BLaER1 treated with 17β-estradiol and CSF1 and Interleukin-3, amounts not matched to agents 10 nM and 100 nM (cell line): ENCODE measurements around the gene PNN.
"Not testable (repeated sequence)": the region's sequence is repeated elsewhere in the genome, so short reads cannot be mapped to it uniquely, and the experiment has no call there.

Experiments
- H3K27ac ChIP-seq, 11 experiments: shearing (Covaris generic); formaldehyde crosslinking; 2 replicates each; pipeline ENCODE4 v1.8.1; 2022
- H3K27me3 ChIP-seq, 11 experiments: shearing (Covaris generic); formaldehyde crosslinking; 2 replicates each; pipeline ENCODE4 v1.8.1; 2022
- H3K36me3 ChIP-seq, 11 experiments: shearing (Covaris generic); formaldehyde crosslinking; 2 replicates each; pipeline ENCODE4 v1.8.1; 2022
- H3K4me1 ChIP-seq, 10 experiments: shearing (Covaris generic); formaldehyde crosslinking; 2 replicates each; pipeline ENCODE4 v1.8.1; 2022
- H3K4me2 ChIP-seq, 11 experiments: shearing (Covaris generic); formaldehyde crosslinking; 2 replicates each; pipeline ENCODE4 v1.8.1; 2022
- H3K4me3 ChIP-seq, 10 experiments: shearing (Covaris generic); formaldehyde crosslinking; 2 replicates each; pipeline ENCODE4 v1.8.1; 2022
- H3K9ac ChIP-seq, 11 experiments: shearing (Covaris generic); formaldehyde crosslinking; 2 replicates each; pipeline ENCODE4 v1.8.1; 2022
- H3K9me3 ChIP-seq, 11 experiments: shearing (Covaris generic); formaldehyde crosslinking; replicated peaks in 1 of 11; 2 replicates each; pipeline ENCODE4 v1.8.1; 2022
- H4K20me1 ChIP-seq, 11 experiments: shearing (Covaris generic); formaldehyde crosslinking; 2 replicates each; pipeline ENCODE4 v1.8.1; 2022
- Cebpa-rat ChIP-seq, 11 experiments: shearing (Covaris generic); IDR thresholded peaks; 2 replicates each; pipeline ENCODE4 v1.8.1; 2022

Gene PNN

DNA sequence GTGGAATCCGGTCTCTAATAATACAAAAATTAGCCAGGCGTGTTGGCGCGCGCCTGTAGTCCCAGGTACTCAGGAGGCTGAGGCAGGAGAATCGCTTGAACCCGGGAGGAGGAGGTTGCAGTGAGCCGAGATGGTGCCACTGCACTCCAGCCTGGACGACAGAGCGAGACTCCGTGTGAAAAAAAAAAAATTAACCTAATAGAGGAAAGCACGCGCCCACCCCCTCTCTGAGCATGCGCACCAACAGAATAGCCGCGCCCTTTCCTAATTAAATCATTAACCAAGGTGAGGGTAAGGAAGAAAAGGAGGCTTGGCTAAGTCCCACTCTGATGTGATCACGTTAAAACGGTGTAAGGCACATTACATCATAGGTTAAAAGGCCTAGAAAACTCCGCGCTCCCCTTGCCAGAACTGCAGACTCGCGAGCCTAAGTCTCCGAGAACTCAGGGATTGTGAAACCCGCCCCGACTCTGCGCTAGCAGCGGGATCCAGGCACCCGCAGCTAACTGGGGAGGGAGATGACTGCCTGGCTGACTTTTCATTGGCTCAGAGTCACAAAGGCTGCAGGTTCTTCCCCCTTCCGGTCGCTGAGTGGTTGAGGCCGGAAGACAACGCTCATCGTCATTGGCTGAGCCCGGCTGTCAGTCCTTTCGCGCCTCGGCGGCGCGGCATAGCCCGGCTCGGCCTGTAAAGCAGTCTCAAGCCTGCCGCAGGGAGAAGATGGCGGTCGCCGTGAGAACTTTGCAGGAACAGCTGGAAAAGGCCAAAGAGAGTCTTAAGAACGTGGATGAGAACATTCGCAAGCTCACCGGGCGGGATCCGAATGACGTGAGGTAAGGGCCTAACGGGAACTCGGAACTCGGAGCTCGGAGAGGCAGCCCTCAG is at the start of gene PNN:
Gene PNN (plus strand): TSS at position 695 of the 885 bp plus-strand sequence. CDS start 26 bp downstream, at position 721.
- Histone ChIP-seq H3K9me3 (no peaks in the 10 kb centered on the region), H3K27me3 (no peaks in the 10 kb centered on the region), H3K4me3 (peak within 1 kb of the TSS; percentile 75 to 100 (median 90)), H3K27ac (peak within 1 kb of the TSS; percentile 86 to 99 (median 98)), H3K9ac (peak within 1 kb of the TSS; percentile 93 to 100 (median 98)), H4K20me1 (peaks cover 17 to 46% (median 42%) of the 10 kb centered on the region in 11 experiments; a peak in 20 of 22 replicates), H3K4me1 (peaks cover 30 to 58% (median 48%) of the 10 kb centered on the region in 10 experiments), H3K36me3 (peaks cover 36 to 42% (median 38%) of the 10 kb centered on the region in 11 experiments), H3K4me2 (peak within 1 kb of the TSS; percentile 78 to 90 (median 85))
- peak in 10 of 11 experiments; percentile 15 to 92 (median 80); a peak in 17 of 22 replicates for TF ChIP-seq Cebpa-rat (IDR thresholded peaks at IDR 0.05)

- H3K9ac ChIP-seq, H3K27ac ChIP-seq, H3K4me3 ChIP-seq, H3K27me3 ChIP-seq, H4K20me1 ChIP-seq: not testable (repeated sequence)
- H3K36me3 ChIP-seq = peaks cover 85 to 98% (median 91%) of the 10 kb centered on the region in 11 experiments
- peak overlapping the region in 6 of 11 experiments; percentile 7 to 35 (median 12); a peak in 7 of 22 replicates for H3K4me2 ChIP-seq
- peaks cover 0 to 10% (median 5%) of the 10 kb centered on the region in 10 experiments; a peak in 6 of 20 replicates for H3K4me1 ChIP-seq
- peak in 5 of 11 experiments; percentile 16 to 61 (median 36); a peak in 3 of 22 replicates for TF ChIP-seq Cebpa-rat (IDR thresholded peaks at IDR 0.05)
- peaks cover 18 to 28% (median 22%) of the 10 kb centered on the region in 11 experiments for H3K9me3 ChIP-seq
Measured at GRCh38 chr14:39137835-39138234, 37.2 kb upstream of the PNN start.

- Histone ChIP-seq H3K27me3 (no peaks in the 10 kb centered on the region), H3K27ac (no peak overlapping the region), H4K20me1 (no peaks in the 10 kb centered on the region), H3K9ac (no peak overlapping the region), H3K4me3 (no peak overlapping the region), H3K4me1 (peaks cover 0 to 10% (median 5%) of the 10 kb centered on the region in 10 experiments; a peak in 6 of 20 replicates), H3K9me3 (peaks cover 24 to 34% (median 28%) of the 10 kb centered on the region in 11 experiments), H3K4me2 (peak overlapping the region in 1 of 11 experiments; percentile 35; a peak in 1 of 22 replicates), H3K36me3 (peaks cover 82 to 100% (median 92%) of the 10 kb centered on the region in 11 experiments)
- no peak for TF ChIP-seq Cebpa-rat (IDR thresholded peaks at IDR 0.05)
Measured at GRCh38 chr14:39138440-39138839, 36.6 kb upstream of the PNN start.

- Histone ChIP-seq H4K20me1 (no peaks in the 10 kb centered on the region), H3K9me3 (peaks cover 24 to 36% (median 31%) of the 10 kb centered on the region in 11 experiments), H3K27me3 (no peaks in the 10 kb centered on the region), H3K27ac (no peak overlapping the region), H3K36me3 (peaks cover 65 to 90% (median 81%) of the 10 kb centered on the region in 11 experiments), H3K4me1 (peaks cover 0 to 10% (median 5%) of the 10 kb centered on the region in 10 experiments; a peak in 6 of 20 replicates), H3K4me2 (no peak overlapping the region), H3K4me3 (no peak overlapping the region), H3K9ac (no peak overlapping the region)
- no peak for TF ChIP-seq Cebpa-rat (IDR thresholded peaks at IDR 0.05)
Measured at GRCh38 chr14:39140170-39140569, 34.9 kb upstream of the PNN start.

GRCh38 chr14:39141623-39142022 is 33.4 kb upstream of the PNN start:
- Histone ChIP-seq H3K36me3 (peaks cover 51 to 90% (median 72%) of the 10 kb centered on the region in 11 experiments), H3K4me1 (peaks cover 0 to 10% (median 5%) of the 10 kb centered on the region in 10 experiments; a peak in 6 of 20 replicates), H3K9me3 (peaks cover 24 to 36% (median 31%) of the 10 kb centered on the region in 11 experiments)
- H4K20me1 ChIP-seq, H3K9ac ChIP-seq, H3K27ac ChIP-seq, H3K27me3 ChIP-seq, H3K4me2 ChIP-seq, H3K4me3 ChIP-seq: not testable (repeated sequence)

- H3K27ac ChIP-seq, H4K20me1 ChIP-seq, H3K27me3 ChIP-seq, H3K9ac ChIP-seq, H3K4me3 ChIP-seq, H3K4me1 ChIP-seq, H3K4me2 ChIP-seq: not testable (repeated sequence)
- Histone ChIP-seq H3K36me3 (peaks cover 49 to 90% (median 72%) of the 10 kb centered on the region in 11 experiments), H3K9me3 (peaks cover 24 to 36% (median 31%) of the 10 kb centered on the region in 11 experiments)
Measured at GRCh38 chr14:39143226-39143625, 31.8 kb upstream of the PNN start.

GRCh38 chr14:39145266-39145966 is 29.6 kb upstream of the PNN start:
- H3K4me3 ChIP-seq = no peak overlapping the region
- H3K27ac ChIP-seq = no peak overlapping the region
- peaks cover 55 to 89% (median 70%) of the 10 kb centered on the region in 11 experiments for H3K36me3 ChIP-seq
- H3K9ac ChIP-seq = no peak overlapping the region
- no peaks in the 10 kb centered on the region for H4K20me1 ChIP-seq
- no peak overlapping the region for H3K4me2 ChIP-seq
- no peaks in the 10 kb centered on the region for H3K4me1 ChIP-seq
- H3K9me3 ChIP-seq = peaks cover 24 to 34% (median 30%) of the 10 kb centered on the region in 11 experiments
- no peaks in the 10 kb centered on the region for H3K27me3 ChIP-seq
- TF ChIP-seq Cebpa-rat (IDR thresholded peaks at IDR 0.05) = no peak

DNA sequence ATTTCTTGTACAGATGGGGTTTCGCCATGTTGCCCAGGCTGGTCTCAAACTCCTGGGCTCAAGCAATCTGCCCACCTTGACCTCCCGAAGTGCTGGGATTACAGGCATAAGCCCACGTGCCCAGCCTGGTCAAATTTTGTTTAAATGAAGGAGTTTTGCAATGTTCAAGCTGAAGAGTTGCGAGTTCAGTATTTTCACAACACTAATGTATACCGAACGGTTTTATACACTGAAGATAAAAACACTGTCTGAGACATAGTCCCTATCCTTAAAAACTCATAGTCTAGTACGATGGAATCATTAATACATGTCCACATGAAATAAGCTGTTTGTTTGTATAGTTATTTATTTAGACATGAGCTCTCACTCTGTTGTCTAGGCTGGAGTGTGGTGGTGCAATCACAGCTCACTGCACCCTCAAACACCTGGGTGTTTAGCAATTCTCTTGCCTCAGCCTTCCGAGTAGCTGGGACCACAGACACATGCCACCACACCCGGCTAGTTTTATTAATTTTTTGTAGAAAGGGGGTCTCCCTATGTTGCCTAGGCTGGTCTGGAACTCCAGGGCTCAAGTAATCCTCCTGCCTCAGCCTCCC is 20.4 kb upstream of the PNN start:
- Histone ChIP-seq H3K4me2 (no peak overlapping the region), H3K27me3 (no peaks in the 10 kb centered on the region), H3K4me3 (no peak overlapping the region), H3K36me3 (peaks cover 54 to 97% (median 82%) of the 10 kb centered on the region in 11 experiments), H3K9me3 (no peaks in the 10 kb centered on the region), H3K9ac (no peak overlapping the region; a peak in 1 of 22 replicates), H4K20me1 (peaks cover 0 to 8% (median 0%) of the 10 kb centered on the region in 11 experiments; a peak in 6 of 22 replicates), H3K27ac (peak overlapping the region in 2 of 11 experiments; percentile 13 to 24; a peak in 4 of 22 replicates), H3K4me1 (no peaks in the 10 kb centered on the region; a peak in 1 of 20 replicates)
- TF ChIP-seq Cebpa-rat (IDR thresholded peaks at IDR 0.05) = 0 out of 22 replicates have a peak, but pooled peaks of 1 of the 11 experiments have one; percentile 14
